GM23248 (cell line): ENCODE results near the gene WASHC4. TPM values are rescaled to one million over a fixed set of nuclear protein-coding genes. Genes with fewer than 3 reads are reported as not detected.

Experiments
- DNase-seq: peaks from one replicate; pipeline ENCODE4 v3.0.0-alpha.2; 2015
- H2AFZ ChIP-seq: fragments of 200-600 bp; sonication (generic); 2 replicates; pipeline ENCODE4 v1.6.1; 2016; ENCODE audit warnings: antibody characterized with exemption
- H3F3A ChIP-seq: fragments of 200-600 bp; sonication (generic); 2 replicates; pipeline ENCODE4 v1.6.1; 2016; ENCODE audit warnings: mild to moderate bottlenecking, antibody characterized with exemption, mixed run types; ENCODE audit not compliant: insufficient read depth
- H3K27ac ChIP-seq: fragments of 200-600 bp; sonication (generic); 2 replicates; pipeline ENCODE4 v1.5.1; 2016; ENCODE audit warnings: mild to moderate bottlenecking
- H3K27me3 ChIP-seq: fragments of 200-600 bp; sonication (generic); replicated peaks from 2 replicates; pipeline ENCODE4 v1.6.1; 2016; ENCODE audit warnings: mild to moderate bottlenecking; ENCODE audit not compliant: insufficient read depth
- H3K36me3 ChIP-seq: fragments of 200-600 bp; sonication (generic); 2 replicates; pipeline ENCODE4 v1.6.1; 2016; ENCODE audit warnings: low read depth, mild to moderate bottlenecking
- H3K4me1 ChIP-seq: fragments of 200-600 bp; sonication (generic); 2 replicates; pipeline ENCODE4 v1.6.1; 2016; ENCODE audit warnings: mild to moderate bottlenecking; ENCODE audit not compliant: insufficient read depth
- H3K4me2 ChIP-seq: fragments of 200-600 bp; sonication (generic); one replicate; pipeline ENCODE4 v1.6.1; 2016; ENCODE audit warnings: mild to moderate bottlenecking; ENCODE audit not compliant: unreplicated experiment
- H3K4me3 ChIP-seq: fragments of 200-600 bp; sonication (generic); 2 replicates; pipeline ENCODE4 v1.5.1; 2016; ENCODE audit warnings: mild to moderate bottlenecking
- H3K79me2 ChIP-seq: fragments of 200-600 bp; sonication (generic); 2 replicates; pipeline ENCODE4 v1.6.1; 2016; ENCODE audit warnings: mild to moderate bottlenecking; ENCODE audit not compliant: insufficient read depth
- H3K9ac ChIP-seq: fragments of 200-600 bp; sonication (generic); 2 replicates; pipeline ENCODE4 v1.6.1; 2016; ENCODE audit warnings: mild to moderate bottlenecking
- H3K9me2 ChIP-seq: fragments of 200-600 bp; sonication (generic); 2 replicates; pipeline ENCODE4 v1.6.1; 2016; ENCODE audit warnings: mixed run types, mild to moderate bottlenecking, moderate library complexity; ENCODE audit not compliant: insufficient read depth
- H3K9me3 ChIP-seq: fragments of 200-600 bp; sonication (generic); one replicate; pipeline ENCODE4 v1.6.1; 2017; ENCODE audit warnings: low read depth
- H4K20me1 ChIP-seq: fragments of 200-600 bp; sonication (generic); 2 replicates; pipeline ENCODE4 v1.6.0; 2016; ENCODE audit not compliant: insufficient read depth
- EZH2 ChIP-seq: fragments of 200-600 bp; sonication (generic); IDR thresholded peaks from 2 replicates; pipeline ENCODE4 v1.6.1; 2018; ENCODE audit warnings: antibody characterized with exemption, mild to moderate bottlenecking; ENCODE audit not compliant: insufficient read depth, poor library complexity, severe bottlenecking
- EZH2phosphoT487 ChIP-seq: fragments of 200-600 bp; sonication (generic); IDR thresholded peaks from 2 replicates; pipeline ENCODE4 v1.6.1; 2018; ENCODE audit warnings: antibody characterized with exemption, moderate library complexity, mild to moderate bottlenecking, low read depth; ENCODE audit not compliant: insufficient read depth
- WGBS, 2 experiments: methylation state at CpG; one replicate each; pipeline ENCODE4 v1.1.6; 2015 to 2017; ENCODE audit warnings: low lambda C conversion rate in 2 of 2, low coverage in 1 of 2; ENCODE audit errors: missing lambda C conversion rate in 2 of 2; 5-methylcytosine and 5-hydroxymethylcytosine counted together
- in situ Hi-C: fragments of 300-500 bp; cut with MboI; formaldehyde crosslinking; loops from 2 replicates; pipeline ENCODE4 v1.15.0; 2020
- polyA plus RNA-seq: library from polyadenylated mRNA; unstranded; fragments of >200 nt; fragmentation: Nextera tagmentation; extraction: Ambion mirVana; gene quantifications from 2 replicates; pipeline ENCODE4 v1.2.1, GENCODE V29; 2016
- total RNA-seq: library from RNA; depleted of rRNA; stranded (reverse); fragments of >200 nt; shearing (Covaris generic); gene quantifications from 2 replicates; pipeline ENCODE4 v1.2.3, GENCODE V29; 2014

The WASHC4 gene
- total and polyA plus RNA-seq, 2 experiments from 2014 or later = 53.5 to 63.4 TPM

- Histone ChIP-seq H3K9me2 (no peaks in the 10 kb centered on the region), H3K4me2 (peak overlapping the region; percentile 98), H3F3A (peaks cover 7% of the 10 kb centered on the region; the same call in 1 of the 2 replicates), H3K9me3 (no peaks in the 10 kb centered on the region), H3K9ac (peak overlapping the region; percentile 95), H3K4me3 (peak overlapping the region; percentile 83), H2AFZ (peak overlapping the region; percentile 63), H4K20me1 (0 out of 2 replicates have a peak, but pooled peaks cover 5% of the 10 kb centered on the region), H3K27me3 (no peaks in the 10 kb centered on the region), H3K27ac (peak overlapping the region; percentile 83), H3K36me3 (peaks cover 9% of the 10 kb centered on the region; the same call in 1 of the 2 replicates), H3K4me1 (peaks cover 35% of the 10 kb centered on the region), H3K79me2 (peaks cover 60% of the 10 kb centered on the region)
- in situ Hi-C loops = no loop called here
- WGBS, 2 experiments = 10 to 11% methylated on average over 5 of the region's 5 CpGs
- no peak for TF ChIP-seq EZH2
- no peak for TF ChIP-seq EZH2phosphoT487
- peak; percentile 51 for DNase-seq
Measured at GRCh38 chr12:105083031-105083430, 24.5 kb upstream of the WASHC4 start.

GRCh38 chr12:105083551-105084105 is 23.9 kb upstream of the WASHC4 start:
- Histone ChIP-seq H2AFZ (peak overlapping the region; percentile 63), H3K27ac (peak overlapping the region; percentile 83), H3K9me3 (no peaks in the 10 kb centered on the region), H3K4me1 (peaks cover 35% of the 10 kb centered on the region), H4K20me1 (0 out of 2 replicates have a peak, but pooled peaks cover 5% of the 10 kb centered on the region), H3K79me2 (peaks cover 54% of the 10 kb centered on the region), H3K4me2 (peak overlapping the region; percentile 98), H3K36me3 (peaks cover 9% of the 10 kb centered on the region; the same call in 1 of the 2 replicates), H3K27me3 (no peaks in the 10 kb centered on the region), H3K4me3 (peak overlapping the region; percentile 83), H3K9me2 (no peaks in the 10 kb centered on the region), H3F3A (peaks cover 7% of the 10 kb centered on the region; the same call in 1 of the 2 replicates), H3K9ac (peak overlapping the region; percentile 95)
- WGBS, 2 experiments = 1% methylated on average over 18 of the region's 18 CpGs
- in situ Hi-C loops = no loop called here
- TF ChIP-seq EZH2phosphoT487 = no peak
- peak; percentile 96 for DNase-seq

GRCh38 chr12:105084251-105085250 is 23.0 kb upstream of the WASHC4 start, which contains the start of gene ALDH1L2:
Gene ALDH1L2, minus strand, starts transcription at chr12:105084458. Its CDS starts 22 bp downstream, at chr12:105084436.
- DNase-seq = peak; percentile 97
- H3F3A ChIP-seq = peaks cover 7% of the 10 kb centered on the region; the same call in 1 of the 2 replicates
- in situ Hi-C loops = no loop called here

GRCh38 chr12:105085501-105085900 is 22.0 kb upstream of the WASHC4 start:
- H3K9me3 ChIP-seq = no peaks in the 10 kb centered on the region
- peak; percentile 32 for DNase-seq
- WGBS, 2 experiments = 29 to 30% methylated on average over 6 of the region's 6 CpGs
- peaks cover 7% of the 10 kb centered on the region; the same call in 1 of the 2 replicates for H3F3A ChIP-seq
- no peak overlapping the region for H3K4me3 ChIP-seq
- H3K9ac ChIP-seq = no peak overlapping the region
- H3K27ac ChIP-seq = no peak overlapping the region
- H2AFZ ChIP-seq = no peak overlapping the region
- peaks cover 6% of the 10 kb centered on the region; the same call in 1 of the 2 replicates for H3K36me3 ChIP-seq
- TF ChIP-seq EZH2phosphoT487 = no peak
- TF ChIP-seq EZH2 = no peak
- 0 out of 2 replicates have a peak, but pooled peaks cover 5% of the 10 kb centered on the region for H4K20me1 ChIP-seq
- H3K4me2 ChIP-seq = no peak overlapping the region
- no peaks in the 10 kb centered on the region for H3K9me2 ChIP-seq
- in situ Hi-C loops = no loop called here
- H3K4me1 ChIP-seq = peaks cover 25% of the 10 kb centered on the region
- H3K79me2 ChIP-seq = peaks cover 35% of the 10 kb centered on the region
- H3K27me3 ChIP-seq = no peaks in the 10 kb centered on the region

More at GRCh38 chr12:105084251-105085250, 23.0 kb upstream of the WASHC4 start, which contains the start of gene ALDH1L2:
- Histone ChIP-seq H3K9ac (peak within 1 kb of the TSS; percentile 95), H3K27ac (peak within 1 kb of the TSS; percentile 83), H3K4me2 (peak within 1 kb of the TSS; percentile 98), H3K79me2 (peaks cover 45% of the 10 kb centered on the region), H3K9me3 (no peaks in the 10 kb centered on the region), H4K20me1 (0 out of 2 replicates have a peak, but pooled peaks cover 5% of the 10 kb centered on the region), H3K4me3 (peak within 1 kb of the TSS; percentile 83), H3K4me1 (peaks cover 35% of the 10 kb centered on the region), H3K27me3 (no peaks in the 10 kb centered on the region), H3K9me2 (no peaks in the 10 kb centered on the region), H3K36me3 (peaks cover 9% of the 10 kb centered on the region; the same call in 1 of the 2 replicates), H2AFZ (peak within 1 kb of the TSS; percentile 63)
- TF ChIP-seq EZH2 = no peak
- TF ChIP-seq EZH2phosphoT487 = no peak
- 32 to 36% methylated on average over 43 to 54 of the region's 75 CpGs for WGBS, 2 experiments
